ENCODE data around the gene C22orf15.

C22orf15 gene

GRCh38 chr22:23789638-23790037 is 26.8 kb downstream of the C22orf15 start:
- no peak for DNase-seq

- DNase-seq: no peak
Observed at GRCh38 chr22:23790819-23791737, 28.3 kb downstream of the C22orf15 start.

- DNase-seq: no peak
Observed at GRCh38 chr22:23791738-23792645, 29.2 kb downstream of the C22orf15 start.

- DNase-seq: no peak
Observed at GRCh38 chr22:23793326-23793725, 30.5 kb downstream of the C22orf15 start.

GRCh38 chr22:23796461-23796860 is 33.7 kb downstream of the C22orf15 start:
- DNase-seq: no peak

- peak in 1 of 2 donors; percentile 31 for DNase-seq
Observed at GRCh38 chr22:23800297-23801237, 37.8 kb downstream of the C22orf15 start.

GRCh38 chr22:23801238-23801821 is 38.5 kb downstream of the C22orf15 start:
- no peak for DNase-seq

- no peak for DNase-seq
Observed at GRCh38 chr22:23801886-23802377, 39.1 kb downstream of the C22orf15 start.

- no peak for DNase-seq
Observed at GRCh38 chr22:23803001-23803819, 40.4 kb downstream of the C22orf15 start.

- DNase-seq: no peak
Observed at GRCh38 chr22:23804781-23805291, 42.0 kb downstream of the C22orf15 start.

GRCh38 chr22:23806837-23807236 is 44.0 kb downstream of the C22orf15 start:
- DNase-seq: no peak

GRCh38 chr22:23812378-23812777 is 49.6 kb downstream of the C22orf15 start:
- DNase-seq: no peak

Measured in CD4-positive, alpha-beta T cell treated with Interferon alpha-2 for 1 hour (primary cell).